Fibroblast of villous mesenchyme (primary cell): ENCODE data around the gene MOK. TPM values are rescaled to one million over a fixed set of nuclear protein-coding genes. Genes with fewer than 3 reads are reported as not detected.

Experiments used
- DNase-seq: peaks from one replicate; pipeline ENCODE4 v3.0.0-alpha.2; 2010; ENCODE audit warnings: low read depth
- H3K4me3 ChIP-seq: 2 replicates; pipeline ENCODE4 v1.5.1; 2011; ENCODE audit warnings: low read depth, mild to moderate bottlenecking, low read length
- total RNA-seq: library from RNA; depleted of rRNA; stranded (reverse); fragments of >200 nt; gene quantifications from 2 replicates; pipeline ENCODE4 v1.2.3, GENCODE V29; 2012
- TF ChIP-seq, protein P1 (sequence below): IDR thresholded peaks from 2 replicates; pipeline ENCODE4 v1.5.1; 2012; ENCODE audit warnings: low read depth, mild to moderate bottlenecking, low read length; ENCODE audit not compliant: insufficient read depth

The MOK gene
- total RNA-seq, 1 donor: 16.0 TPM

DNA sequence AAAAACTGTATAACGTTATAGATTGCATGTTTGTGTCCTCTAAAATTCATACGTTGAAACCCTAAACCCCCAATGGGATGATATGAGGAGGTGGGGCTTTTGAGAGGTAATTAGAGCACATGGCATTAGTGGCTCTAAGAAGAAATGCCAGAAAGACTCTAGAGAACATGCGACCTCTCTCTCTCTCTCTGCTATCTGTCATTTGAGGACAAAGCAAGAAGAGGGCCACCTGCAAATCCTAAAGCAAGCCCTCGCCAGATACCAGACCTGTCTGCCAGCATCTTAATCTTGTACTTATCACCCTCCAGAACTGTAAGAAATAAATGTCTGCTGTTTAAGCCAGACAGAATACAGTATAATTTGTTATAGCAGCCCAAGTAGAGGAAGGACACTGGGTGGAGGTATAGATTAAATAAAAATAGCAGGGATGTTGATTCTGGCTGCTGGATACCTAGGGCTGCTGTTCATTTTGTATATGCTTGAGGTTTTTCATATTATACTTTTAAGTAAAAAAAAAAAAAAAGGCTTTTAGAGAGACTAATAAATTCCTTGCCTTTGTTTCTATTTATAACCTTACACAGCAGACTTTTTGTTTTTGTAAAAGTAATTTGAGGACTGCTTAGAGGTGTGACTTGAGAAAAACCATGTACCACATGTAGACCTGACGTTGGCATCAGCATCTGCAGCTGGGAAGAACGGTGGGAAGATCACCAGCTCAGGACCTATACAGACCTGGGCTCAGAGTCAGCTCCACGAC lies 26.9 kb downstream of the MOK start:
- no peak for DNase-seq
- H3K4me3 ChIP-seq: no peak overlapping the region

DNA sequence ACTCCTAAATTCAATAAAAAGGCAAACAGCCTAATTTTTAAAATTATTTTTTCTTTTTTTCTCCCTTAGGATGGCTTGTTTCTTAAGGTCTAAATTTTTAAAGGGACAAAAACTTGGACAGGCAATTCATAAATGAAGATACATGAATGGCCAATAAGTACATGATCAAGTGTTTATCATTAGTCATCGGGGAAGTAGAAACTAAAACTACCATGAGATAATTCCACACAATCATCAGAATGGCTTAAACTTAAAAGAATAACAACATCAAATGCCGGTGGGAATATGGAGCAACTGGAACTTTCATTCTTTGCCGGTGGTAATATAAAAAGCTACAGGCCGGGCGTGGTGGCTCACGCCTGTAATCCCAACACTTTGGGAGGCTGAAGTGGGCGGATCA lies 29.1 kb downstream of the MOK start:
- no peak for DNase-seq
- TF ChIP-seq, protein P1, sequence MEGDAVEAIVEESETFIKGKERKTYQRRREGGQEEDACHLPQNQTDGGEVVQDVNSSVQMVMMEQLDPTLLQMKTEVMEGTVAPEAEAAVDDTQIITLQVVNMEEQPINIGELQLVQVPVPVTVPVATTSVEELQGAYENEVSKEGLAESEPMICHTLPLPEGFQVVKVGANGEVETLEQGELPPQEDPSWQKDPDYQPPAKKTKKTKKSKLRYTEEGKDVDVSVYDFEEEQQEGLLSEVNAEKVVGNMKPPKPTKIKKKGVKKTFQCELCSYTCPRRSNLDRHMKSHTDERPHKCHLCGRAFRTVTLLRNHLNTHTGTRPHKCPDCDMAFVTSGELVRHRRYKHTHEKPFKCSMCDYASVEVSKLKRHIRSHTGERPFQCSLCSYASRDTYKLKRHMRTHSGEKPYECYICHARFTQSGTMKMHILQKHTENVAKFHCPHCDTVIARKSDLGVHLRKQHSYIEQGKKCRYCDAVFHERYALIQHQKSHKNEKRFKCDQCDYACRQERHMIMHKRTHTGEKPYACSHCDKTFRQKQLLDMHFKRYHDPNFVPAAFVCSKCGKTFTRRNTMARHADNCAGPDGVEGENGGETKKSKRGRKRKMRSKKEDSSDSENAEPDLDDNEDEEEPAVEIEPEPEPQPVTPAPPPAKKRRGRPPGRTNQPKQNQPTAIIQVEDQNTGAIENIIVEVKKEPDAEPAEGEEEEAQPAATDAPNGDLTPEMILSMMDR: no peak
- no peak overlapping the region for H3K4me3 ChIP-seq

More for the DNA sequence above, 26.9 kb downstream of the MOK start:
- TF ChIP-seq, protein P1: no peak

DNA sequence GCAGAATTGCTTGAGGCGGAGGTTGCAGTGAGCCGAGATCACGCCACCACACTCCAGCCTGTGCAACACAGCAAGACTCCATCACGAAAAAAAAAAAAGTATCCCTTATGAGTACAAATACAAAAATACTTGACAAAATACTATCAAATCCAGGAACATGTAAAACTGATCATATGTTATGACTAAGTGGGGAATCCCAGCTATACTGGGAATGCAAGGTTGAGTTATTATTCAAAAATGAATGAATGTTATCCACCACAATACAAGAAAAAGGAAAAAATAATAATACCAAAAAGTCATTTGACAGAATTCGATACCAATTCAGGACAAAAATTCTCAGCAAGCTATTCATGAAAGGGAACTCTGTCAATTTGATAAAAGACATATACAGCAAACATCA lies 32.6 kb downstream of the MOK start:
- no peak overlapping the region for H3K4me3 ChIP-seq
- TF ChIP-seq, protein P1: no peak
- no peak for DNase-seq

DNA sequence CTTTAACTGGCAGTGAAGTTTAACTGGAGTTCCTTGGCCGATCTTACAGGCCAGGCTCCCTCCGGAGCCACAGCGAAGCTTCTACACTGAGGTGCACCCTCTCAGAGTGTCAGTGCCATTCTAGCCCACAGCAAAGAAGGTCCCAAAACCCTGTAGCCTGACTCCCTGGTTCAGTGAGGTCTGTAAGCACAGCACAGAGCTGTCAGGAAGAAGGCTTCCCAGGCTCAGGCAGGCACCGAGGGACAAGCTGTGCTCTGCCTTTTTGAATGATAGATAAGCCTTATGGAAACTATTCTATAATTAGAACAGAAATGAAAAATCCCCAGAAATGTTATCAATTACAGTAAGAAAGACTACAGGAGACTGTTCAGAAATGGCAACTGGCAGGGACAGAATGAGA lies 40.2 kb downstream of the MOK start:
- H3K4me3 ChIP-seq: no peak overlapping the region
- TF ChIP-seq, protein P1: no peak

DNA sequence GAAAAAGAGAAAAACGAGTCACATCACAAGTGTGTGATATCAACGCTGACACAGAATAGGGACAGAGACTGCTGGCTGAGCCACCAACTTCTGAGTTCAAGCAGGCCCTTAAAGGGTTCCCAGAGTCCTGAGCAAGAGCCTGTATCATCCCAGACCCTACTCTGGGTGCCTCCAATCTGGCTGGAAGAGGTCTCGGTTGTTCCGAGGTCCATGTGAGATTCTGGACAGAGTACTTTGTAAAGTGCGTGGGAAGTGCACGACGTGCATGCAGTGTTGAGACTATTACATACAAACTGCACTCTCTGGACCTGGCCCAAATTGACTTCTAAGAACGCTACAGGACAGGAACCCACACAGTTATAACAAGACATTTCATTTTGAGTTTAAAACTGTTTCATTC lies 40.6 kb downstream of the MOK start:
- TF ChIP-seq, protein P1: no peak
- no peak overlapping the region for H3K4me3 ChIP-seq
- DNase-seq: no peak

More for the DNA sequence above, 40.2 kb downstream of the MOK start:
- DNase-seq: no peak

DNA sequence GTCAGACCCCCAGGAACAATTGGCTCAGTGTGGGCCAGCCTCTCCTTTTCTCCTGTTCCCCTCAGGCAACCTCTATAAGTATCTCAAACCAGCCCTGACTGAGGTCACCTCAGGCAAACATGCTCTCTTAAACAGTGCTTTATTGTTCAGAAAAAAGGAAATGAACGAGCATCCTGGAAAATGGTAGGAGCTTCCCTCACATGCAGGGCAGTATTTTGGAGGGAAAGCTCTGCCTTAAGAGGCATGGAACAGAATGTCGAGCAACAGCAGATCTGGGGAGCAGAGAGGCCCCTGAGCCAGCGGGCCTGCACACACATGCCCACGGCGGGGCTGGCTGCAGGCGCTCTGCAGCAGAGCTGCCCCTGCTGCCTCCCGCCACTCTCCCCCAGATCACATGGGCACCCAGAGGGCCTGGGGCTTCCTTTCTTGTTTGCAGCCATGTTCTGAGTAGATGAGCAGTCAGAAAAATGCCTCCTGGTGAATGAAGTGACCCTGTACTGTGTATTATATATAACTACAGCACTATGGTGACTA lies 42.0 kb downstream of the MOK start:
- no peak overlapping the region for H3K4me3 ChIP-seq
- no peak for DNase-seq
- TF ChIP-seq, protein P1: no peak

DNA sequence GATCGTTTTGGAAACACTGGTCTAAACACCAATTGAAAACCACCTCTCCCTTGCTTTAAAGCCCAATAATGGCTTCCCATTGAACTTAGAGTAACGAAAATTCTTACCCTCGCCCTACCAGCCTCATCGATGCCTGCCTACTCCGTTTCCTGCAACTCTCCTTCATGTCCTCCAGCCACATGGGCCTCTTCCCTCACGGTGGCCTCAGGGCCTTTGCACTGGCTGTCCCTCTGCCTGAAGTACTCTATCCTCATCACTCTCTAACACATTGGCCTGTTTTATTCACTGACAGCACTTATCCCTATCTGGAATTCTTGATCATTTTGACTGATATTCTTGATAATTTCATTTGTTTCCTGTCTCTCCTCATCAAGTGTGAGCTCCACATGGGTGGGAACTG lies 46.8 kb downstream of the MOK start:
- H3K4me3 ChIP-seq: no peak overlapping the region
- TF ChIP-seq, protein P1: no peak
- DNase-seq: no peak
